H1 (cell line): Measurements from ENCODE around the gene TAF1D.

Experiments used
- BACH1 ChIP-seq: IDR thresholded peaks from 2 replicates; pipeline ENCODE4 v1.6.1; 2012; ENCODE audit warnings: low read length, improper control_type of control experiment
- CBX8 ChIP-seq: fragments of 300-800, 300-1000 bp; sonication (generic); IDR thresholded peaks from 2 replicates; pipeline ENCODE4 v1.7.1; 2016; ENCODE audit warnings: low read depth, low read length, borderline replicate concordance
- CEBPB ChIP-seq: IDR thresholded peaks from 2 replicates; pipeline ENCODE4 v1.6.1; 2012; ENCODE audit warnings: low read depth, low read length
- CHD1 ChIP-seq: IDR thresholded peaks from 2 replicates; pipeline ENCODE4 v1.6.1; 2012; ENCODE audit warnings: low read depth, low read length, improper control_type of control experiment
- CHD2 ChIP-seq: IDR thresholded peaks from 2 replicates; pipeline ENCODE4 v1.6.1; 2012; ENCODE audit warnings: low read length, improper control_type of control experiment
- HDAC6 ChIP-seq: IDR thresholded peaks from one replicate; pipeline ENCODE4 v1.7.1; 2012; ENCODE audit warnings: low read depth, mild to moderate bottlenecking, inconsistent platforms, low read length, moderate library complexity
- POLR2A ChIP-seq, 2 experiments: IDR thresholded peaks; 1 replicate in 1 of 2; 2 replicates in 1 of 2; pipeline ENCODE4 v1.6.1; 2011; ENCODE audit warnings: low read depth in 2 of 2, low read length in 2 of 2, mild to moderate bottlenecking in 2 of 2; ENCODE audit errors: control extremely low read depth in 1 of 2
- TAF1 ChIP-seq: IDR thresholded peaks from 2 replicates; pipeline ENCODE4 v1.6.1; 2011; ENCODE audit warnings: mild to moderate bottlenecking, low read depth, low read length
- TBP ChIP-seq: IDR thresholded peaks from 2 replicates; pipeline ENCODE4 v1.6.1; 2011; ENCODE audit warnings: low read depth, low read length, improper control_type of control experiment
- TF ChIP-seq, protein P1 (sequence below): IDR thresholded peaks from 2 replicates; pipeline ENCODE4 v1.6.1; 2011; ENCODE audit warnings: low read depth, mild to moderate bottlenecking, low read length; ENCODE audit not compliant: insufficient read depth
- TF ChIP-seq, protein P2 (sequence below), 3 experiments: IDR thresholded peaks; 1 replicate in 2 of 3; 2 replicates in 1 of 3; pipeline versions ENCODE4 v1.5.1 to v1.6.1; 2011; ENCODE audit warnings: low read length in 3 of 3, mild to moderate bottlenecking in 3 of 3, inconsistent platforms in 2 of 3, low read depth in 1 of 3, moderate library complexity in 1 of 3; ENCODE audit not compliant: insufficient read depth in 1 of 3; ENCODE audit errors: control extremely low read depth in 1 of 3

GRCh38 chr11:93712678-93713077 lies 28.6 kb downstream of the TAF1D start:
- TF ChIP-seq HDAC6 (no peak), POLR2A (IDR thresholded peaks at IDR 0.05; ENCODE audit: control extremely low read depth in 1 of 2, low read depth in 2 of 2, low read length in 2 of 2) (no peak), CEBPB (no peak), TBP (no peak), CHD1 (no peak), BACH1 (no peak), CBX8 (no peak), CHD2 (no peak), TAF1 (no peak)
- TF ChIP-seq, protein P1, sequence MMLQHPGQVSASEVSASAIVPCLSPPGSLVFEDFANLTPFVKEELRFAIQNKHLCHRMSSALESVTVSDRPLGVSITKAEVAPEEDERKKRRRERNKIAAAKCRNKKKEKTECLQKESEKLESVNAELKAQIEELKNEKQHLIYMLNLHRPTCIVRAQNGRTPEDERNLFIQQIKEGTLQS, result no peak
- TF ChIP-seq, protein P2, sequence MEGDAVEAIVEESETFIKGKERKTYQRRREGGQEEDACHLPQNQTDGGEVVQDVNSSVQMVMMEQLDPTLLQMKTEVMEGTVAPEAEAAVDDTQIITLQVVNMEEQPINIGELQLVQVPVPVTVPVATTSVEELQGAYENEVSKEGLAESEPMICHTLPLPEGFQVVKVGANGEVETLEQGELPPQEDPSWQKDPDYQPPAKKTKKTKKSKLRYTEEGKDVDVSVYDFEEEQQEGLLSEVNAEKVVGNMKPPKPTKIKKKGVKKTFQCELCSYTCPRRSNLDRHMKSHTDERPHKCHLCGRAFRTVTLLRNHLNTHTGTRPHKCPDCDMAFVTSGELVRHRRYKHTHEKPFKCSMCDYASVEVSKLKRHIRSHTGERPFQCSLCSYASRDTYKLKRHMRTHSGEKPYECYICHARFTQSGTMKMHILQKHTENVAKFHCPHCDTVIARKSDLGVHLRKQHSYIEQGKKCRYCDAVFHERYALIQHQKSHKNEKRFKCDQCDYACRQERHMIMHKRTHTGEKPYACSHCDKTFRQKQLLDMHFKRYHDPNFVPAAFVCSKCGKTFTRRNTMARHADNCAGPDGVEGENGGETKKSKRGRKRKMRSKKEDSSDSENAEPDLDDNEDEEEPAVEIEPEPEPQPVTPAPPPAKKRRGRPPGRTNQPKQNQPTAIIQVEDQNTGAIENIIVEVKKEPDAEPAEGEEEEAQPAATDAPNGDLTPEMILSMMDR (IDR thresholded peaks at IDR 0.05; ENCODE audit: control extremely low read depth in 1 of 3, insufficient read depth in 1 of 3, low read depth in 1 of 3, low read length in 3 of 3), result no peak
